D721Med (cell line): ENCODE results near the gene CACTIN.
A peak's percentile ranks its signal among the peaks of the same experiment; 100 is the strongest.

Experiments used
- DNase-seq: peaks from one replicate; pipeline ENCODE4 v3.0.0; 2011; ENCODE audit warnings: low spot score; ENCODE audit not compliant: insufficient read length
- FAIRE-seq: peaks from 2 replicates; lab custom pipeline; 2011; peaks lifted over from hg19 to GRCh38; lab: Jason Lieb, UNC
- TF ChIP-seq, protein P1 (sequence below): IDR thresholded peaks from 2 replicates; pipeline ENCODE4 v1.5.1; 2012; ENCODE audit warnings: mild to moderate bottlenecking, control low read depth; ENCODE audit not compliant: insufficient read depth; ENCODE audit errors: missing control alignments

Gene CACTIN

DNA sequence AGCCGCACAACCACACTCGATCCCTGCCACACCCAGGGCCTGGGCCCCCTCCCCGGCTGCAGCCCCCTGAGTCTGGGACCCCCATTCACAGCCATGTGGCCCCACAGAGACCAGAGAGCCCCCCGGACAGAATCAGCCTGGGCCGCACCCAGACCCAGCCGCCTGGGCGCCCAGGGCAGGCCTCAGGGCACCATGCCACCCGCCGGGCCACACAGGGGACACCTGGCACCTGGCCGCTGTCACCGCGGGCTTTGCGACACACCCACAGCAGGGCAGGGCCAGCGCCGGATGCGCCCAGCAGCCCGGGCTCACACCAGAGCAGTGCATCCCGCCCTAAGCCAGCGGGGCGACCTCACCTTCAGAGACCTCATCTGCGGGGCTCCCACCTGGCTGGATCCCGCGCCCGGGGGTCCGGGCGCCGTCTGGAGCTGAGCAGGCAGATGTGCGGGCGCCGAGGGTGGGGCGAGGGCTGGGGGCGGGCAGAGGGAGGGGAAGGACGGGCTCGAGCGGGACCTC lies 20.4 kb downstream of the CACTIN start:
- TF ChIP-seq, protein P1, sequence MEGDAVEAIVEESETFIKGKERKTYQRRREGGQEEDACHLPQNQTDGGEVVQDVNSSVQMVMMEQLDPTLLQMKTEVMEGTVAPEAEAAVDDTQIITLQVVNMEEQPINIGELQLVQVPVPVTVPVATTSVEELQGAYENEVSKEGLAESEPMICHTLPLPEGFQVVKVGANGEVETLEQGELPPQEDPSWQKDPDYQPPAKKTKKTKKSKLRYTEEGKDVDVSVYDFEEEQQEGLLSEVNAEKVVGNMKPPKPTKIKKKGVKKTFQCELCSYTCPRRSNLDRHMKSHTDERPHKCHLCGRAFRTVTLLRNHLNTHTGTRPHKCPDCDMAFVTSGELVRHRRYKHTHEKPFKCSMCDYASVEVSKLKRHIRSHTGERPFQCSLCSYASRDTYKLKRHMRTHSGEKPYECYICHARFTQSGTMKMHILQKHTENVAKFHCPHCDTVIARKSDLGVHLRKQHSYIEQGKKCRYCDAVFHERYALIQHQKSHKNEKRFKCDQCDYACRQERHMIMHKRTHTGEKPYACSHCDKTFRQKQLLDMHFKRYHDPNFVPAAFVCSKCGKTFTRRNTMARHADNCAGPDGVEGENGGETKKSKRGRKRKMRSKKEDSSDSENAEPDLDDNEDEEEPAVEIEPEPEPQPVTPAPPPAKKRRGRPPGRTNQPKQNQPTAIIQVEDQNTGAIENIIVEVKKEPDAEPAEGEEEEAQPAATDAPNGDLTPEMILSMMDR: no peak
- DNase-seq (peak; percentile 64), FAIRE-seq (no peak)

DNA sequence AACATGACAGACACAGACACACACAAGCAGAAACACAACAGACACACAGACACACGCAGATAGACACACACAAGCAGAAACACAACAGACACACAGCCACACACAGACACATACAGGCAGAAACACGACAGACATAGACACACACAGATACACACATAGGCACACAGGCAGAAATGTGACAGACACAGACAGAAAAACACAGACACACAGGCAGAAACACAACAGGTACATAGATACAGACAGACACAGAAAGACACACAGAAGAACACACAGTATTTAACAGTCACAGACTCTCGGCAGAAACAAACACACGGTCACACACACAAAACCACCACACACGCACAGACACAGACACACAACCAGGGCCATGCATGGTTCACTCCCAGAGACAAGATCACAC lies 20.8 kb downstream of the CACTIN start:
- TF ChIP-seq, protein P1: no peak
- DNase-seq (no peak), FAIRE-seq (no peak)

DNA sequence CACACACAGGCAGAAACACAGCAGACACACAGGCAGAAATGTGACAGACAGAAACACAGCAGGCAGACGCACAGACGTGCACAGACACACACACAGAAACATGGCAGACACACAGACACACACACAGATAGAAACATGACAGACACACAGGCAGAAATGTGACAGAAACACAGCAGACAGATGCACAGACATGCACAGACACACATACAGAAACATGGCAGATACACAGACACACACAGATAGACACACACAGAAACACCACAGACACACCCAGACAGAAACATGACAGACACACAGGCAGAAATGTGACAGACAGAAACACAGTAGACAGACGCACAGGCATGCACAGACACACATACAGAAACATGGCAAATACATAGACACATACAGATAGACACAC lies 21.2 kb downstream of the CACTIN start:
- TF ChIP-seq, protein P1: no peak
- no peak for DNase-seq
- no peak for FAIRE-seq

DNA sequence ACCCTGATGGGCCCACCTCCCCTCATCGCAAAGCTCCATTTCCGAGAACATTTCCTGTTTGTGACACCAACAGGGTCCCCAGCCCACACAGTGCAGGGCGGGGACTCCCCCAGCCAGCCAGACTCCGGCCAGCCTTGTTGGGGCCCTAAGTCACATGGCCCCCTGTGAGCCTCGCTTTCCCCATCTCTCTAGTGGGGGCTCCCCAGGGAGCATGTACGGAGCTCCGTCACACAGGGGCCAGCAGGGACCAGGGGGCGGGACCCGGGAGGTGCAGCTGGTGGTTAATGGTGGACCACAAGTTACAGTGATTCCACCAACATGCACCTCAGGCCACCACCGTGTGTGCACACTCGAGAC lies 21.6 kb downstream of the CACTIN start:
- no peak for FAIRE-seq
- TF ChIP-seq, protein P1: no peak
- no peak for DNase-seq

DNA sequence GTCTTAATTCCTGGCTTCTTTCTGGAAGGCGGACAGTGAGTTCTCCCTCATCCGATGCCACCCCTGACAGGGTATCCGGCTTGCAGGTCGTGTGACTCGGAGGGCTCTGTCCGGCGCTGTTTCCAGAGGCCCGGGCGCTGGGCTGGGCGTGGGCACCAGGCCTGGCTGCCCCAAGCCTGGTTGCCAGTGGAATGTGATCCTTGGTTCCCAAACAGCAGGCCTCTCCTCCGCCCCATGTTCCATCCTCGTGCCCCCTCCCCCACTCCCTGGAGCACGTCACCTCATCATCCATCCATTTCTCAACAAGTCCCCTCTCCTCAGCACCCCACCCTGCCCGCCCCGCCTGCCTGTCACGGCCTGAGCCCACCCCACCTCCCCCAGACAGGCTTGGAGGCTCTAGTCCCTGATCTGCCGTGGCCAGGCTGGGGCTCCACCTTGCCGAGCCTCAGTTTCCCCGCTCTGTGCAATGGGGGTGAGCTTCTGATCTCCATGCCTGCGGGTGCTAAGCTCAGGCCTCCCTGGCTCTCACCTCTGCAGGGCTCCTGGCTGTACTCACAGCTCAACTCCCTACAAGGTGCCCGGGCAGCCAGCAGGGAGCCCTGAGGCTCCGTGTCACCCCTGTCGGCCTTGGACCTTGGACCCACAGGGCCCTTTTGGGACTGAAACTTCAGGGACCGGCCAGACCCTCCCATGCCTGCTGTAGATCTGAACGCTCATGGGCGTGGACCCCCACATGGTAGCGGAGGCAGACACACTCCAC lies 22.2 kb downstream of the CACTIN start:
- TF ChIP-seq, protein P1: no peak
- no peak for FAIRE-seq

DNA sequence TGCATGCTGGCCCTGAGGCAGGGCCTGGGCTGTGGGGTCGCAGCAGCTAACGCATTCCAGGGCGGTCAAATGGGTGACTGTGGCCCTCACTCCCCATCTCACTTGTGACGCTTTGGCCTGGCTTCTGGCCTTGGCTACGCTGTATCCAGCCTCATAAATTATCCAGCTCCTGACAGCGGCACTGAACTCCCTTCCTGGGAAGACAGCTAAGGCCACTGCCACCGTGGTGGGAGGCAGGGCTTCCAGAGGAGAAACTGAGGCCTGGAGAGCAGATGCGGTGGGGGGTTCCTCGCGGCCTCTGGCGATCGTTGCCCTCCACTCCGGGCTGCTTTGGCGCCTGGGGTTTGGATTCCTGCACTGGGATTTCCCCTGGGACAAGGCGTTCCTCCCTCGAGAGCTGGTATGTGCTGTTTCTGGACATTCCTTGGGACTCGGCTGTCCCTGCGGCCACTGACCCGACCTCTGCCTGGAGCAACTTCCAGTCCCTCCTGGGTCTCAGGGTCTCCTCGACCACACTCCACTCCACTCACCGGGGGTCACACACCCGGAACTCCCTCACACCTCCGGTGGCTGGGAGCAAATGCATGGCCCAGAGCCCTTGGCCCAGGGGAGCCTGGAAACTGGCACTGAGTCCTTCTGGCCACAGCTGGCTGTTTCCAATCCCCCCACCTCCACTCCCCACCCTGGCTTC lies 23.3 kb downstream of the CACTIN start:
- DNase-seq: no peak
- TF ChIP-seq, protein P1: no peak

More for the DNA sequence above, 22.2 kb downstream of the CACTIN start:
- DNase-seq: no peak

More for the DNA sequence above, 23.3 kb downstream of the CACTIN start:
- FAIRE-seq: no peak
